CD14-positive monocyte (primary cell): ENCODE results near the gene RNF13. TPM values are rescaled to one million over a fixed set of nuclear protein-coding genes. Genes with fewer than 3 reads are reported as not detected.

Source experiments
- DNase-seq, 3 donors: peaks; one replicate each; pipeline ENCODE4 v3.0.0-alpha.2; 2011 to 2022
- H2AFZ ChIP-seq: 2 replicates; pipeline ENCODE4 v1.6.0; 2012; ENCODE audit warnings: mild to moderate bottlenecking, low read depth, low read length, inconsistent platforms; ENCODE audit not compliant: insufficient read depth, poor library complexity, severe bottlenecking
- H3K27ac ChIP-seq, 2 donors: 1 replicate in 1 of 2; 2 replicates in 1 of 2; pipeline ENCODE4 v1.5.1; 2012 to 2013; ENCODE audit warnings: low read length in 2 of 2, control low read depth in 1 of 2, inconsistent platforms in 1 of 2, low read depth in 1 of 2, mild to moderate bottlenecking in 1 of 2
- H3K27me3 ChIP-seq, 2 donors: one replicate each; pipeline versions ENCODE4 v1.6.0 to v1.6.1; 2011 to 2013; ENCODE audit warnings: low read length in 2 of 2; ENCODE audit not compliant: control insufficient read depth in 2 of 2, insufficient read depth in 2 of 2
- H3K36me3 ChIP-seq, 2 donors: replicated peaks in 1 of 2; 1 replicate in 1 of 2; 2 replicates in 1 of 2; pipeline versions ENCODE4 v1.5.1 to v1.6.1; 2012 to 2013; ENCODE audit warnings: low read length in 2 of 2, control low read depth in 1 of 2, inconsistent platforms in 1 of 2, mild to moderate bottlenecking in 1 of 2; ENCODE audit not compliant: insufficient read depth in 2 of 2, control insufficient read depth in 1 of 2
- H3K4me1 ChIP-seq, 2 donors: 1 replicate in 1 of 2; 2 replicates in 1 of 2; pipeline versions ENCODE4 v1.5.1 to v1.6.1; 2012 to 2013; ENCODE audit warnings: low read length in 2 of 2, control low read depth in 1 of 2, inconsistent platforms in 1 of 2, mild to moderate bottlenecking in 1 of 2, moderate library complexity in 1 of 2; ENCODE audit not compliant: insufficient read depth in 2 of 2, control insufficient read depth in 1 of 2
- H3K4me2 ChIP-seq: replicated peaks from 2 replicates; pipeline ENCODE3; 2012; ENCODE audit warnings: low read length, moderate library complexity, mild to moderate bottlenecking; ENCODE audit not compliant: poor library complexity, severe bottlenecking; ENCODE audit errors: extremely low read depth
- H3K4me3 ChIP-seq, 3 experiments: fragments of 200-600 bp in 1 of 3; sonication (generic) in 1 of 3; replicated peaks in 1 of 3; 1 replicate in 2 of 3; 2 replicates in 1 of 3; pipeline ENCODE4 v1.5.1; 2011 to 2013; ENCODE audit warnings: low read length in 3 of 3, mild to moderate bottlenecking in 3 of 3, control low read depth in 2 of 3, low read depth in 2 of 3, inconsistent platforms in 1 of 3, moderate library complexity in 1 of 3
- H3K79me2 ChIP-seq: 2 replicates; pipeline ENCODE4 v1.6.0; 2012; ENCODE audit warnings: mild to moderate bottlenecking, control low read depth, inconsistent platforms, low read length, moderate library complexity; ENCODE audit not compliant: insufficient read depth
- H3K9ac ChIP-seq: 2 replicates; pipeline ENCODE4 v1.6.0; 2017; ENCODE audit warnings: low read length, mild to moderate bottlenecking; ENCODE audit not compliant: insufficient read depth, poor library complexity, severe bottlenecking
- H3K9me3 ChIP-seq, 2 donors: replicated peaks in 1 of 2; 1 replicate in 1 of 2; 2 replicates in 1 of 2; pipeline versions ENCODE4 v1.5.1 to v1.6.1; 2012 to 2013; ENCODE audit warnings: low read length in 2 of 2, control low read depth in 1 of 2; ENCODE audit not compliant: control insufficient read depth in 1 of 2, insufficient read depth in 1 of 2
- H4K20me1 ChIP-seq: 2 replicates; pipeline ENCODE4 v1.6.0; 2012; ENCODE audit warnings: mild to moderate bottlenecking, low read length, control low read depth, moderate library complexity; ENCODE audit not compliant: insufficient read depth
- H3K27ac Mint-ChIP-seq, 7 donors: one replicate each; pipeline ENCODE4 v1.8.0; 2020; ENCODE audit warnings: mild to moderate bottlenecking in 7 of 7, mixed read lengths in 7 of 7, moderate library complexity in 6 of 7, inconsistent platforms in 2 of 7
- H3K27me3 Mint-ChIP-seq, 3 donors: one replicate each; pipeline ENCODE4 v1.8.0; 2021 to 2022; ENCODE audit warnings: low read depth in 3 of 3, mild to moderate bottlenecking in 3 of 3, mixed read lengths in 3 of 3, moderate library complexity in 3 of 3, inconsistent platforms in 1 of 3
- H3K36me3 Mint-ChIP-seq, 2 donors: one replicate each; pipeline ENCODE4 v1.8.0; 2020; ENCODE audit warnings: mixed read lengths in 2 of 2, inconsistent platforms in 1 of 2, mild to moderate bottlenecking in 1 of 2
- H3K4me1 Mint-ChIP-seq: one replicate; pipeline ENCODE4 v1.8.0; 2020; ENCODE audit warnings: mild to moderate bottlenecking, mixed read lengths
- H3K4me3 Mint-ChIP-seq, 2 donors: one replicate each; pipeline ENCODE4 v1.8.0; 2020; ENCODE audit warnings: mild to moderate bottlenecking in 2 of 2, mixed read lengths in 2 of 2, moderate library complexity in 1 of 2
- H3K9me3 Mint-ChIP-seq, 7 donors: one replicate each; pipeline ENCODE4 v1.8.0; 2020 to 2022; ENCODE audit warnings: mixed read lengths in 7 of 7, mild to moderate bottlenecking in 6 of 7, moderate library complexity in 6 of 7, inconsistent platforms in 2 of 7
- WGBS: methylation state at CpG from one replicate; pipeline ENCODE4 v1.1.5; 2013; ENCODE audit warnings: missing lambda C conversion rate; ENCODE audit not compliant: insufficient coverage; 5-methylcytosine and 5-hydroxymethylcytosine counted together
- intact Hi-C, 2 donors: fragments of 100-400 bp; cut with micrococcal nuclease; formaldehyde crosslinking; loops; one replicate each; pipeline versions ENCODE4 v1.15.0 to v1.15.1; 2023
- polyA plus RNA-seq, 3 donors: library from polyadenylated mRNA; depleted of rRNA in 1 of 3; unstranded in 2 of 3; stranded (reverse) in 1 of 3; fragments of 300-500 nt in 2 of 3; fragments of >200 nt in 1 of 3; fragmentation: Illumina TruSeq in 2 of 3; gene quantifications; 1 replicate in 2 of 3; 2 replicates in 1 of 3; pipeline ENCODE4 v1.2.3, GENCODE V29; 2012 to 2021
- TF ChIP-seq, protein P1 (sequence below): fragments of 200-600 bp; IDR thresholded peaks from one replicate; pipeline ENCODE4 v1.8.0; 2022; ENCODE audit warnings: antibody characterized with exemption, mild to moderate bottlenecking

Gene RNF13
- polyA plus RNA-seq, 3 donors, result 95.4 to 481 (median 462) TPM

- peaks cover 7% of the 10 kb centered on the region for H3K4me1 Mint-ChIP-seq
- H3K36me3 Mint-ChIP-seq, result peaks cover 73 to 79% of the 10 kb centered on the region in 2 donors
- peaks cover 13 to 61% of the 10 kb centered on the region in 2 donors for H3K36me3 ChIP-seq
- no peak overlapping the region for H3K4me3 ChIP-seq
- no peaks in the 10 kb centered on the region for H3K4me1 ChIP-seq
- TF ChIP-seq, protein P1, sequence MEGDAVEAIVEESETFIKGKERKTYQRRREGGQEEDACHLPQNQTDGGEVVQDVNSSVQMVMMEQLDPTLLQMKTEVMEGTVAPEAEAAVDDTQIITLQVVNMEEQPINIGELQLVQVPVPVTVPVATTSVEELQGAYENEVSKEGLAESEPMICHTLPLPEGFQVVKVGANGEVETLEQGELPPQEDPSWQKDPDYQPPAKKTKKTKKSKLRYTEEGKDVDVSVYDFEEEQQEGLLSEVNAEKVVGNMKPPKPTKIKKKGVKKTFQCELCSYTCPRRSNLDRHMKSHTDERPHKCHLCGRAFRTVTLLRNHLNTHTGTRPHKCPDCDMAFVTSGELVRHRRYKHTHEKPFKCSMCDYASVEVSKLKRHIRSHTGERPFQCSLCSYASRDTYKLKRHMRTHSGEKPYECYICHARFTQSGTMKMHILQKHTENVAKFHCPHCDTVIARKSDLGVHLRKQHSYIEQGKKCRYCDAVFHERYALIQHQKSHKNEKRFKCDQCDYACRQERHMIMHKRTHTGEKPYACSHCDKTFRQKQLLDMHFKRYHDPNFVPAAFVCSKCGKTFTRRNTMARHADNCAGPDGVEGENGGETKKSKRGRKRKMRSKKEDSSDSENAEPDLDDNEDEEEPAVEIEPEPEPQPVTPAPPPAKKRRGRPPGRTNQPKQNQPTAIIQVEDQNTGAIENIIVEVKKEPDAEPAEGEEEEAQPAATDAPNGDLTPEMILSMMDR, result no peak
- H3K4me2 ChIP-seq, result no peak overlapping the region
- intact Hi-C loops, result no loop called here
- H3K9ac ChIP-seq, result no peak overlapping the region
- no peak overlapping the region for H2AFZ ChIP-seq
- peaks cover 14% of the 10 kb centered on the region for H3K79me2 ChIP-seq
- no peaks in the 10 kb centered on the region for H3K27me3 ChIP-seq
- no peaks in the 10 kb centered on the region for H3K27me3 Mint-ChIP-seq
- no peaks in the 10 kb centered on the region for H3K9me3 ChIP-seq
- H3K27ac Mint-ChIP-seq, result no peak overlapping the region
- no CpG with 5 or more reads among the region's 2 CpGs for WGBS
- H3K9me3 Mint-ChIP-seq, result peaks cover 0 to 15% (median 9%) of the 10 kb centered on the region in 7 donors
- no peak overlapping the region for H3K27ac ChIP-seq
- H4K20me1 ChIP-seq, result peaks cover 91% of the 10 kb centered on the region
- H3K4me3 Mint-ChIP-seq, result no peak overlapping the region
- no peak for DNase-seq
Observed at GRCh38 chr3:149941186-149941585, 128.2 kb downstream of the RNF13 start.

- Histone ChIP-seq H3K27ac (no peak overlapping the region), H3K9ac (no peak overlapping the region), H3K79me2 (peaks cover 14% of the 10 kb centered on the region), H3K4me1 (peaks cover 0 to 5% of the 10 kb centered on the region in 2 donors), H3K9me3 (no peaks in the 10 kb centered on the region), H3K4me3 (no peak overlapping the region), H4K20me1 (peaks cover 91% of the 10 kb centered on the region), H3K27me3 (no peaks in the 10 kb centered on the region), H2AFZ (no peak overlapping the region), H3K36me3 (peaks cover 13 to 55% of the 10 kb centered on the region in 2 donors), H3K4me2 (no peak overlapping the region)
- no peak for DNase-seq
- TF ChIP-seq, protein P1, result no peak
- peaks cover 0 to 15% (median 10%) of the 10 kb centered on the region in 7 donors for H3K9me3 Mint-ChIP-seq
- H3K27me3 Mint-ChIP-seq, result no peaks in the 10 kb centered on the region
- H3K36me3 Mint-ChIP-seq, result peaks cover 70 to 75% of the 10 kb centered on the region in 2 donors
- intact Hi-C loops, result no loop called here
- H3K4me3 Mint-ChIP-seq, result no peak overlapping the region
- no CpG with 5 or more reads among the region's 1 CpG for WGBS
- no peak overlapping the region for H3K27ac Mint-ChIP-seq
- H3K4me1 Mint-ChIP-seq, result peaks cover 15% of the 10 kb centered on the region
Observed at GRCh38 chr3:149941946-149942345, 128.9 kb downstream of the RNF13 start.
